Heart right ventricle (tissue), 16 donors: Measurements from ENCODE around the gene IFNAR1. TPM values are rescaled to one million over a fixed set of nuclear protein-coding genes. Genes with fewer than 3 reads are reported as not detected.

Experiments used
- ATAC-seq, 8 donors: fragments of 200-7000 bp; cut with Tn5 transposase; one replicate each; pipeline ENCODE4 v1.9.1; 2020; ENCODE audit warnings: mild to moderate bottlenecking in 8 of 8, moderate library complexity in 8 of 8, moderate number of reproducible peaks in 1 of 8
- DNase-seq, 2 donors: peaks; one replicate each; pipeline ENCODE4 v3.0.0-alpha.2; 2020
- H3K27ac ChIP-seq, 10 donors: fragments of 200-600 bp; sonication (generic) in 2 of 10; one replicate each; pipeline versions ENCODE4 v1.5.0 to v1.8.0; 2020 to 2022; ENCODE audit warnings: mild to moderate bottlenecking in 3 of 10
- H3K27me3 ChIP-seq, 7 donors: fragments of 200-600 bp; one replicate each; pipeline ENCODE4 v1.8.0; 2021 to 2022; ENCODE audit warnings: mild to moderate bottlenecking in 2 of 7
- H3K36me3 ChIP-seq, 9 donors: fragments of 200-600 bp; sonication (generic) in 1 of 9; one replicate each; pipeline versions ENCODE4 v1.5.0 to v1.8.0; 2020 to 2022; ENCODE audit warnings: mild to moderate bottlenecking in 2 of 9
- H3K4me1 ChIP-seq, 9 donors: fragments of 200-600 bp; sonication (generic) in 1 of 9; one replicate each; pipeline versions ENCODE4 v1.5.0 to v1.8.0; 2020 to 2022; ENCODE audit warnings: mild to moderate bottlenecking in 4 of 9
- H3K4me3 ChIP-seq, 10 donors: fragments of 200-600 bp; sonication (generic) in 2 of 10; one replicate each; pipeline versions ENCODE4 v1.5.0 to v1.8.0; 2020 to 2022; ENCODE audit warnings: mild to moderate bottlenecking in 7 of 10, moderate library complexity in 2 of 10
- H3K9me3 ChIP-seq, 11 donors: fragments of 200-600 bp in 10 of 11; sonication (generic) in 2 of 11; one replicate each; pipeline versions ENCODE4 v1.5.0 to v1.8.0; 2013 to 2022; ENCODE audit warnings: mild to moderate bottlenecking in 2 of 11, control low read depth in 1 of 11, moderate library complexity in 1 of 11
- CTCF ChIP-seq, 9 donors: fragments of 200-600 bp; sonication (generic) in 2 of 9; IDR thresholded peaks; one replicate each; pipeline versions ENCODE4 v1.5.0 to v1.8.0; 2021 to 2022; ENCODE audit warnings: antibody characterized with exemption in 9 of 9, mild to moderate bottlenecking in 5 of 9, moderate library complexity in 1 of 9
- WGBS, 2 donors: extraction: QIAGEN DNeasy Blood & Tissue Kit; methylation state at CpG; one replicate each; pipeline ENCODE4 v1.1.7; 2013; ENCODE audit warnings: inconsistent platforms in 1 of 2; 5-methylcytosine and 5-hydroxymethylcytosine counted together
- intact Hi-C, 10 donors: fragments of 100-400 bp; cut with DNase I; formaldehyde crosslinking; loops; one replicate each; pipeline versions ENCODE4 v1.11.1 to v1.14.2; 2022
- polyA plus RNA-seq, 2 donors: library from polyadenylated mRNA; stranded (reverse); fragments of 200-250 nt; gene quantifications; one replicate each; pipeline ENCODE4 v1.2.3, GENCODE V29; 2013
- total RNA-seq, 10 donors: library from RNA; stranded (reverse); fragmentation: NEBNext Ultra II Directional in 3 of 10; extraction: Animal tissue kit (Norgen Biotek cat#: 25700) in 3 of 10; gene quantifications; one replicate each; pipeline versions ENCODE4 v1.2.1 to v1.2.4, GENCODE V29; 2021 to 2023
- donor health status: Arrhythmogenic right ventricular cardiomyopathy.
- donor health status: ischemic (EF 13 %, LVEDD 7.1; RV severe dilation, severe dysfunction).
- donor health status: healthy with polysubstance abuse.
- donor health status: DM: no; HTN: yes; CAD: no.
- donor health status: DM: no; HTN: no; CAD: no.
- donor health status: ischemic (EF 25% LVEDD 6.9; RV normal size, moderate dysfunction).
- donor health status: ischemic (EF 25% LVEDD 5.7; RV mildly dilated, moderate dysfunction).
- donor health status: healthy.
- donor health status: DM: yes; HTN: yes; CAD: no.
- donor health status: Ischemic cardiomyopathy.
- donor health status: ischemic (EF 35%, LVEDD 5.7; RV mildly dilated, moderate dysfunction).
- donor health status: nonischemic (EF 11% LVEDD 7.7; RV severe dilation, severe dysfunction).
- donor health status: DM: yes; HTN: yes; CAD: no.
- donor health status: PGD.
- donor health status: ischemic (EF 29% LVEDD 5.4; RV normal size, mild dysfunction).
- donor health status: nonischemic (EF 23%, LVEDD 6.1; RV moderate dilation, normal function).

Gene IFNAR1
- total and polyA plus RNA-seq, 12 donors, result 7.4 to 38.5 (median 23.0) TPM

- TF ChIP-seq CTCF (IDR thresholded peaks at IDR 0.05), result no peak
- DNase-seq (no peak), ATAC-seq (no peak)
- Histone ChIP-seq H3K27ac (no peak overlapping the region), H3K4me1 (peaks cover 0 to 33% (median 5%) of the 10 kb centered on the region in 9 donors), H3K9me3 (peaks cover 0 to 31% (median 13%) of the 10 kb centered on the region in 11 donors), H3K4me3 (no peak overlapping the region), H3K27me3 (no peaks in the 10 kb centered on the region), H3K36me3 (no peaks in the 10 kb centered on the region)
- intact Hi-C loops, result loop anchor here in 2 of 10 donors (10.0 kb wide), 1 partner anchor 75 kb away; no protein-coding TSS in a partner anchor
- 82 to 90% methylated on average over 1 of the region's 1 CpG for WGBS, 2 donors
Measured at GRCh38 chr21:33369586-33369985, 44.8 kb downstream of the IFNAR1 start.

- no peaks in the 10 kb centered on the region for H3K27me3 ChIP-seq
- H3K27ac ChIP-seq, result no peak overlapping the region
- no peak for TF ChIP-seq CTCF (IDR thresholded peaks at IDR 0.05)
- intact Hi-C loops, result loop anchor here in 3 of 10 donors (5.0 to 10.0 kb wide), 3 partner anchors 74 to 173 kb away; no protein-coding TSS in a partner anchor
- no peaks in the 10 kb centered on the region for H3K36me3 ChIP-seq
- ATAC-seq (no peak), DNase-seq (no peak)
- H3K9me3 ChIP-seq, result peaks cover 0 to 31% (median 13%) of the 10 kb centered on the region in 11 donors
- H3K4me3 ChIP-seq, result no peak overlapping the region
- 96 to 98% methylated on average over 2 of the region's 2 CpGs for WGBS, 2 donors
- H3K4me1 ChIP-seq, result peaks cover 0 to 35% (median 7%) of the 10 kb centered on the region in 9 donors
Measured at GRCh38 chr21:33370305-33370704, 45.5 kb downstream of the IFNAR1 start.

DNA sequence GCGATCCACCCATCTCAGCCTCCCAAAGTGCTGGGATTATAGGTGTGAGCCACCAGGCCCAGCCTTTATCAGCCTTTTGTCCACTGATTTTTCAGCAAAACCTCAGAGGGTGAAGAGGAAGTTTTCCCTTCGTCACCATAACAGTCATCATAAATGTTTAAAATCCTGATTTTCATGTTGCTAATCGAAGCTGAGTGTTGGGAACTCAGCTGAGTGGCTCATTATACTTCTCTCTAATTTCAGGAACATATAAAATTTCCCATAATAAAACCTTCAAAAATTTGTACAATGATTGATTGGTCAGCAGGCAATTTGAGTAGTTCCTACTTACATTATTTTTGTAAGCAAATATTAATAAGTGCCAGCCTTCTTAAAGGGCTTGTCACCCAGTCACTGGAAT lies 46.6 kb downstream of the IFNAR1 start:
- TF ChIP-seq CTCF (IDR thresholded peaks at IDR 0.05), result no peak
- intact Hi-C loops, result loop anchor here in 3 of 10 donors (5.0 to 10.0 kb wide), 3 partner anchors 73 to 174 kb away; no protein-coding TSS in a partner anchor
- H3K27me3 ChIP-seq, result no peaks in the 10 kb centered on the region
- WGBS, 2 donors, result 87 to 91% methylated on average over 3 of the region's 3 CpGs
- H3K4me1 ChIP-seq, result peaks cover 0 to 40% (median 7%) of the 10 kb centered on the region in 9 donors
- ATAC-seq, result no peak
- peak overlapping the region in 1 of 10 donors; percentile 10 for H3K27ac ChIP-seq
- H3K9me3 ChIP-seq, result peaks cover 0 to 31% (median 13%) of the 10 kb centered on the region in 11 donors
- no peak for DNase-seq
- H3K36me3 ChIP-seq, result no peaks in the 10 kb centered on the region
- no peak overlapping the region for H3K4me3 ChIP-seq

- Histone ChIP-seq H3K4me3 (no peak overlapping the region), H3K27ac (peak overlapping the region in 1 of 10 donors; percentile 90), H3K4me1 (peaks cover 0 to 40% (median 7%) of the 10 kb centered on the region in 9 donors), H3K27me3 (no peaks in the 10 kb centered on the region), H3K36me3 (no peaks in the 10 kb centered on the region), H3K9me3 (peaks cover 0 to 21% (median 3%) of the 10 kb centered on the region in 11 donors)
- no peak for TF ChIP-seq CTCF (IDR thresholded peaks at IDR 0.05)
- WGBS, 2 donors, result 94 to 98% methylated on average over 12 of the region's 12 CpGs
- intact Hi-C loops, result loop anchor here in 3 of 10 donors (5.0 to 10.0 kb wide), 3 partner anchors 72 to 175 kb away; no protein-coding TSS in a partner anchor
- ATAC-seq, result no peak
- no peak for DNase-seq
Measured at GRCh38 chr21:33372582-33372981, 47.8 kb downstream of the IFNAR1 start.
